Measurements from ENCODE around the gene SCP2. TPM values are rescaled to one million over a fixed set of nuclear protein-coding genes. Genes with fewer than 3 reads are reported as not detected.

Gene SCP2
- total RNA-seq, 2 donors from 2014 or later = 124 to 241 TPM

GRCh38 chr1:52907812-52908153 is 19.3 kb upstream of the SCP2 start:
- Histone ChIP-seq H3K4me3 (no peak overlapping the region), H3K36me3 (no peaks in the 10 kb centered on the region), H3K27ac (no peak overlapping the region), H3K27me3 (replicated peaks; ENCODE audit: insufficient read depth) (no peaks in the 10 kb centered on the region), H3K9me3 (no peaks in the 10 kb centered on the region), H3K4me1 (replicated peaks) (no peaks in the 10 kb centered on the region)
- TF ChIP-seq, protein P1, sequence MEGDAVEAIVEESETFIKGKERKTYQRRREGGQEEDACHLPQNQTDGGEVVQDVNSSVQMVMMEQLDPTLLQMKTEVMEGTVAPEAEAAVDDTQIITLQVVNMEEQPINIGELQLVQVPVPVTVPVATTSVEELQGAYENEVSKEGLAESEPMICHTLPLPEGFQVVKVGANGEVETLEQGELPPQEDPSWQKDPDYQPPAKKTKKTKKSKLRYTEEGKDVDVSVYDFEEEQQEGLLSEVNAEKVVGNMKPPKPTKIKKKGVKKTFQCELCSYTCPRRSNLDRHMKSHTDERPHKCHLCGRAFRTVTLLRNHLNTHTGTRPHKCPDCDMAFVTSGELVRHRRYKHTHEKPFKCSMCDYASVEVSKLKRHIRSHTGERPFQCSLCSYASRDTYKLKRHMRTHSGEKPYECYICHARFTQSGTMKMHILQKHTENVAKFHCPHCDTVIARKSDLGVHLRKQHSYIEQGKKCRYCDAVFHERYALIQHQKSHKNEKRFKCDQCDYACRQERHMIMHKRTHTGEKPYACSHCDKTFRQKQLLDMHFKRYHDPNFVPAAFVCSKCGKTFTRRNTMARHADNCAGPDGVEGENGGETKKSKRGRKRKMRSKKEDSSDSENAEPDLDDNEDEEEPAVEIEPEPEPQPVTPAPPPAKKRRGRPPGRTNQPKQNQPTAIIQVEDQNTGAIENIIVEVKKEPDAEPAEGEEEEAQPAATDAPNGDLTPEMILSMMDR (IDR thresholded peaks at IDR 0.05) = no peak
- no peak for TF ChIP-seq POLR2AphosphoS5 (IDR thresholded peaks at IDR 0.05)
- no peak for TF ChIP-seq POLR2A (IDR thresholded peaks at IDR 0.05)
- intact Hi-C loops (cut with DNase I) = no loop called here
- WGBS = 89% methylated on average over 10 of the region's 10 CpGs
- no peak for DNase-seq (ENCODE audit: low spot score)

- H3K9me3 ChIP-seq = no peaks in the 10 kb centered on the region
- H3K27ac ChIP-seq = no peak overlapping the region
- no peak overlapping the region for H3K4me3 ChIP-seq
- peaks cover 3% of the 10 kb centered on the region for H3K4me1 ChIP-seq (replicated peaks)
- no peaks in the 10 kb centered on the region for H3K27me3 ChIP-seq (replicated peaks; ENCODE audit: insufficient read depth)
- H3K36me3 ChIP-seq = no peaks in the 10 kb centered on the region
- WGBS = 97% methylated on average over 10 of the region's 10 CpGs
- TF ChIP-seq POLR2AphosphoS5 (IDR thresholded peaks at IDR 0.05) = no peak
- TF ChIP-seq, protein P1 (IDR thresholded peaks at IDR 0.05) = no peak
- no peak for TF ChIP-seq POLR2A (IDR thresholded peaks at IDR 0.05)
- intact Hi-C loops (cut with DNase I) = no loop called here
- no peak for DNase-seq (ENCODE audit: low spot score)
Observed at GRCh38 chr1:52911541-52911940, 15.5 kb upstream of the SCP2 start.

GRCh38 chr1:52913014-52913413 is 14.1 kb upstream of the SCP2 start:
- TF ChIP-seq POLR2AphosphoS5 (IDR thresholded peaks at IDR 0.05) (no peak), POLR2A (IDR thresholded peaks at IDR 0.05) (no peak)
- TF ChIP-seq, protein P1 (IDR thresholded peaks at IDR 0.05) = no peak
- no peak overlapping the region for H3K4me3 ChIP-seq
- H3K36me3 ChIP-seq = no peaks in the 10 kb centered on the region
- H3K27me3 ChIP-seq (replicated peaks; ENCODE audit: insufficient read depth) = no peaks in the 10 kb centered on the region
- intact Hi-C loops (cut with DNase I) = no loop called here
- no peak overlapping the region for H3K27ac ChIP-seq
- WGBS = 76% methylated on average over 3 of the region's 3 CpGs
- peaks cover 3% of the 10 kb centered on the region for H3K4me1 ChIP-seq (replicated peaks)
- no peak for DNase-seq (ENCODE audit: low spot score)
- no peaks in the 10 kb centered on the region for H3K9me3 ChIP-seq

- TF ChIP-seq POLR2A (IDR thresholded peaks at IDR 0.05) (no peak), POLR2AphosphoS5 (IDR thresholded peaks at IDR 0.05) (no peak)
- TF ChIP-seq, protein P1 (IDR thresholded peaks at IDR 0.05) = no peak
- Histone ChIP-seq H3K36me3 (no peaks in the 10 kb centered on the region), H3K9me3 (no peaks in the 10 kb centered on the region), H3K4me3 (no peak overlapping the region), H3K4me1 (replicated peaks) (peaks cover 3% of the 10 kb centered on the region), H3K27ac (no peak overlapping the region), H3K27me3 (replicated peaks; ENCODE audit: insufficient read depth) (no peaks in the 10 kb centered on the region)
- no peak for DNase-seq (ENCODE audit: low spot score)
- whole genome bisulfite sequencing = 80% methylated on average over 8 of the region's 8 CpGs
- intact Hi-C loops (cut with DNase I) = no loop called here
Observed at GRCh38 chr1:52913537-52913936, 13.5 kb upstream of the SCP2 start.

GRCh38 chr1:52914463-52914862 is 12.6 kb upstream of the SCP2 start:
- H3K4me3 ChIP-seq = no peak overlapping the region
- 92% methylated on average over 3 of the region's 5 CpGs for WGBS
- no peak for DNase-seq (ENCODE audit: low spot score)
- TF ChIP-seq POLR2AphosphoS5 (IDR thresholded peaks at IDR 0.05) = no peak
- no peak for TF ChIP-seq POLR2A (IDR thresholded peaks at IDR 0.05)
- TF ChIP-seq, protein P1 (IDR thresholded peaks at IDR 0.05) = no peak
- no peaks in the 10 kb centered on the region for H3K36me3 ChIP-seq
- no peaks in the 10 kb centered on the region for H3K9me3 ChIP-seq
- intact Hi-C loops (cut with DNase I) = no loop called here
- no peaks in the 10 kb centered on the region for H3K27me3 ChIP-seq (replicated peaks; ENCODE audit: insufficient read depth)
- H3K4me1 ChIP-seq (replicated peaks) = peaks cover 3% of the 10 kb centered on the region
- no peak overlapping the region for H3K27ac ChIP-seq
